HG02970 (cell line): Measurements from ENCODE around the gene ADGRG2.

Source experiments
- ATAC-seq: cut with Tn5 transposase; IDR thresholded peaks from one replicate; pipeline ENCODE4 v1.9.1; 2021; ENCODE audit warnings: mild to moderate bottlenecking, moderate library complexity, moderate number of reproducible peaks; ENCODE audit not compliant: unreplicated experiment, low FRiP score

ADGRG2 gene, protein sequence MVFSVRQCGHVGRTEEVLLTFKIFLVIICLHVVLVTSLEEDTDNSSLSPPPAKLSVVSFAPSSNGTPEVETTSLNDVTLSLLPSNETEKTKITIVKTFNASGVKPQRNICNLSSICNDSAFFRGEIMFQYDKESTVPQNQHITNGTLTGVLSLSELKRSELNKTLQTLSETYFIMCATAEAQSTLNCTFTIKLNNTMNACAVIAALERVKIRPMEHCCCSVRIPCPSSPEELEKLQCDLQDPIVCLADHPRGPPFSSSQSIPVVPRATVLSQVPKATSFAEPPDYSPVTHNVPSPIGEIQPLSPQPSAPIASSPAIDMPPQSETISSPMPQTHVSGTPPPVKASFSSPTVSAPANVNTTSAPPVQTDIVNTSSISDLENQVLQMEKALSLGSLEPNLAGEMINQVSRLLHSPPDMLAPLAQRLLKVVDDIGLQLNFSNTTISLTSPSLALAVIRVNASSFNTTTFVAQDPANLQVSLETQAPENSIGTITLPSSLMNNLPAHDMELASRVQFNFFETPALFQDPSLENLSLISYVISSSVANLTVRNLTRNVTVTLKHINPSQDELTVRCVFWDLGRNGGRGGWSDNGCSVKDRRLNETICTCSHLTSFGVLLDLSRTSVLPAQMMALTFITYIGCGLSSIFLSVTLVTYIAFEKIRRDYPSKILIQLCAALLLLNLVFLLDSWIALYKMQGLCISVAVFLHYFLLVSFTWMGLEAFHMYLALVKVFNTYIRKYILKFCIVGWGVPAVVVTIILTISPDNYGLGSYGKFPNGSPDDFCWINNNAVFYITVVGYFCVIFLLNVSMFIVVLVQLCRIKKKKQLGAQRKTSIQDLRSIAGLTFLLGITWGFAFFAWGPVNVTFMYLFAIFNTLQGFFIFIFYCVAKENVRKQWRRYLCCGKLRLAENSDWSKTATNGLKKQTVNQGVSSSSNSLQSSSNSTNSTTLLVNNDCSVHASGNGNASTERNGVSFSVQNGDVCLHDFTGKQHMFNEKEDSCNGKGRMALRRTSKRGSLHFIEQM

DNA sequence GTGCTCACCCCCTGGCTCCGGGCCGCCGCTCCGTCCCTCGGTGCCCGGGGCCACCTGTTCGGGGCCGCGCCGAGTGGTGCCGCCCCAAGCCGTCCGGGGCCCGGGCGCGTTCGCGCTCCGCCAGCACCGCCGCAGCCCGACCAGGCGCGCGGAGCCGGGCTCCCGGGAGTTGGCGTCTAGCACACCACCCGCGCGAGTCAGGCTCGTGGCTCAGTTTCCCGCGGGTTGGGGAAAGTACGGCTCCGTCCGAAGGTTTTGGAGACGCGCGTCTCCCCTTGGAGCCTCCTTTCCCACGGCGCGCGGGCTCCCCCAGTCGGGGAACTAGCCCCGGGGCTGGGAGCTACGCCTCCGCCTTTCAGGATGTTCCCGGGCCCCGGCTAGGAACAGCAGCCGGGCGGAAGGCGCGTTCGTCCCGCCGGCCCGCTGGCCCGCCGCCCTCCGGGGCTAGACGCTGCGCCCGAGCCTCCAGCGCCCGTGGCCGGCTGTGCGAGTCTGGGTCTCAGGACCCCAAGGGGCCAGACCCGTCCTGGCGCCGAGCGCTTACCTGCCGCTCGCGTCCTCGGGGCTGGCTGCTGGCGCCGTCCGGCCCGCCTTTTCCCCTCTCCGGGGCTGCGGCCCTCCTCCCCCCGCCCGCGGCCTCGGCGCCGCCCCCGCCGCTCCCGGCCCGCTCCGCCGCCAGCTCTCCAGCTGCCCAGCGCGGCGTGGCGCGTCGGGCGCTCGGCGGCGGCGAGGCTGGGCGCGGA is at the start of gene ADGRG2:
TSS of gene ADGRG2 (minus strand) at position 571 of the 743 bp plus-strand sequence. CDS start 53,634 bp downstream, outside the sequence.
- no peak for ATAC-seq

DNA sequence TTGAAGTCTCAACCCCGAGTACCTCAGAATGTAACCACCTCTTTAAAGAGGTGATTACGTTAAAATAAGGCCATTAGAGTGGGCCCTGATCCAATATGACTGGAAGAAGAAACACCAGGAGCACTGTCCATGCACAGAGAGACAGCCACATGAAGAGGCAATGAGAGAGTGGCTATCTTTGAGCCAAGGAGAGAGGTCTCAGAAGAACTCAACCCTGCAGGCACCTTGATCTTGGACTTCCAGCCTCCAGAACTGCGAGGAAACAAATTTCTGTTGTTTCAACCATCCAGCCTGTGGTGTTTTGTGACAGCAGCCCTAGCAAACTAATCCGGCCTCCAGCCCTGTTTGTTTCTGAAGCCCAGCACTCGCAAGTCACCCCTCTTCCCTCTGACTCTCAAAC is 46.3 kb upstream of the ADGRG2 start:
- ATAC-seq, result no peak

DNA sequence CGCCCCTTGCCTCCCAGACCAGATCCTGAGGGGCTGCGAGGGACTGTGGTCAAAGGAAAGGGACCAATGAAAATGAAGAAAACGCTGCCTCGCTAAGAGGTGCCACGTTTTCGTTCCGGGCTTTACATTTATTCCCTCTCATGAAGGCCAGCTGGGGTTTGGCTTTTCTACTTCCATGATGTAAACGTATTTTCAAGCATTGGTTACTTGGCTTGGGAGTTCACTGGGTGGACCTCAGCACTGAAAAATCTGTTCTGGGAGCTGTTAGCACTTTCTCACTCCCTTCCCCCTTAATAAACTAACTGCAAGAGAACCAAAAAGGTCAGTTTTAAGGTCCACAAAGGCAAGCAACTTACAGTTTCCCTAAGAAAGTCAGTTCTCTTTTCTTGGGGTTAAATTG is 40.6 kb upstream of the ADGRG2 start:
- no peak for ATAC-seq

DNA sequence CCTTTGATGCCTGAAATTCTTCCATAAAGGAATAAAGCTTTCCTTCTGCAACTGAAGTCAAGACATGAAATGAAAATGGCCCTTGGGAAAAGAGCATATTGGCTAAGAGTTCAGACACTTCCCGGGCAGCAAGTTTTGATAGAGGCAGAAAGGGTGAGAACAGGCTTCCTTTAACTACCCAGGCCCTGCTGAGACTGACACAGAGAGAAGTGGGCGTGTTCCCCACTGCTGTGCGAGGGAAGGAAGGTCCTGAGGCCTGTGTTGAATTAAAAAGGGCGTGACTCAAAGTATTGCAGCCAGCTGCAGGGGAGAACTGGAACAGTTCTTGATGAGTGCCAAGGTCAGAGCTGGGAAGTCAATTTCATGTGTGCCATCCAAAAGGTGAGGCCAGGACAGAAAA is 33.9 kb upstream of the ADGRG2 start:
- ATAC-seq, result no peak

DNA sequence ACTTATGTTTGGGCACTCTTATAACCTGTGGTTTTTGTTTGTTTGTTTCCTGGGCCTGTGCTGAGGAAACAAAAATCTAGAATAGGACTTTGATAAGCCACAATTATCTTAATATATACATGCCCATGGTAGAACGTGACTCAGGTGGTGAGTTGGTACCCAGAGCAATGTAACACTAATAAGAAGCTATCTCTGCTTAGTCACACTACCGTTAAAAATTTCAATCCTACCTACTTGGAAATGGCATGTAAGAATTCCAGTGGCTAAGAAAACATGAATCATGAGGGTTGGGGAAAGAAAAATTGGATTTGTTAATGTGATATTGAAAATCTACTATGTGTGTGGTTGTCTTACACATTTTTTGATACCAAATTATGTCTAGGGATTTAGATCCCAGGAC is 30.5 kb upstream of the ADGRG2 start:
- ATAC-seq, result no peak

DNA sequence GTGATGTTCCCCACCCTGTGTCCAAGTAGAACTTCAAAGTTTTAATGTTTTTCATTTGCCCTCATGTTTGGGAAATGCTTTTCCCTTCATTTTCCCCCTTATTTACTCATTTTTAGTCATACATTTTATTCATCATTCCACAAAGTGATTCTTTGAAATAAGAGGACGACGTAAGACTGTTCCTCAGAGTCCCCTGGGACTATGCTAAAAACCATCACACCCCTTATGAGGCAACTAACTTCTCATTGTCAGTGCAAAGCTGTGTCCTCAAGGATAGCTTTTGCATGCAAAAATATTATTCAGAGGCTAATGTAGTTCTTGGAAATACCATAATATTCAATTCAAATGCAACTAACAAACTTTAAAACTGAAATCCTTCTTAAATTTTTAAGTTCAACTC is 14.8 kb upstream of the ADGRG2 start:
- no peak for ATAC-seq

DNA sequence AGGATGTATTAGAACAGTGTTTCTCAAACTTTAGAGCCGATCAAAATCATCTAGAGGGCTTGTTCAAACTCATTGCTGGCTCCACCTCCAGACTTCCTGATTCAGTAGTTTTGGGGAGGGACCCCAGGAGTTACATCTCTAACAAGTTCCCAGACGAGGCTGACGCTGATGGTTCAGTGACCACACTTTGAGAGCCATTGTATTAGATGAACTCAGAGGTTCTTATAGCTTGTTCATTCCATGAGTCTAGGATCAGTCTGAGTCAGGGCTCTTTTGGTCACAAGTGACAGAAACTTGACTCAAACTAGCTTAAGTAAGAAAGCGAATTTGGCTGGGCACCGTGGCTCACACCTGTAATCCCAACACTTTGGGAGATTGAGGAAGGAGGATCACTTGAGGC is 11.5 kb upstream of the ADGRG2 start:
- no peak for ATAC-seq

DNA sequence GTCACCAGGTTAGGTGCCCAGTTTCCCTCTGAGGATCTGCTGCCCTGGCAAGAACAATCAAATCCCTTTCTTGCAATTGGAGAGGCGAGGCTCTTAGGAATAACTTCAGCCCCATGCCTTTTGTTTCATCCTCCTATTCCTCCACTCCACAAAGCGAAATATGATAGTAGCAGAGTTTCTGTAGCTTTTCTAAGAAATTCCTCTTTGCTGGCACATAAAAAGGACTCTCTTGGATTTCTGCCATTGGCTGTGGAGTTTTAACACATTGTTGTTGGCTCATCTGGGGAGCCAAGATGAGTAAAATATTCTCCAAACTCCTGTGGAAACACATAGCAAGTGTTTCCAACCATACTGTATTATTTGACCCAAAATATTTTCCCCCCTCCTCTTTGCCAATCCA is 11.0 kb upstream of the ADGRG2 start:
- no peak for ATAC-seq

DNA sequence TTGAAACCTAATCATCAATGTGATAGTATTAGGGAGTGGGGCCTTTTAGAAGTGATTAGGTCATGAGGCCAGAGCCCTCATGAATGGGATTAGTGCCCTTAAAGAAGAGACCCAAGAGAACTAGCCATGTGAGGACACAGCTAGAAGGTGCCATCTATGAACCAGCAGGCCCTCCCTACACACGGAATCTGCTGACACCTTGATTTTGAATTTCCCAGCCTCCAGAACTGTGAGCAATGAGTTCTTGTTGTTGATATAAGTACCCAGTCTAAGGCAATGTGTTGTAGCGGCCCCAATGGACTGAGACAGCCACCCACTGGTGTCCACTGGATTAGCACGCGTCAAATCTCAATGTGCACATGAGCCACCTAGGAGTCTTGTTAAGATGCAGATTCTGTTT is 8.4 kb upstream of the ADGRG2 start:
- ATAC-seq, result no peak

DNA sequence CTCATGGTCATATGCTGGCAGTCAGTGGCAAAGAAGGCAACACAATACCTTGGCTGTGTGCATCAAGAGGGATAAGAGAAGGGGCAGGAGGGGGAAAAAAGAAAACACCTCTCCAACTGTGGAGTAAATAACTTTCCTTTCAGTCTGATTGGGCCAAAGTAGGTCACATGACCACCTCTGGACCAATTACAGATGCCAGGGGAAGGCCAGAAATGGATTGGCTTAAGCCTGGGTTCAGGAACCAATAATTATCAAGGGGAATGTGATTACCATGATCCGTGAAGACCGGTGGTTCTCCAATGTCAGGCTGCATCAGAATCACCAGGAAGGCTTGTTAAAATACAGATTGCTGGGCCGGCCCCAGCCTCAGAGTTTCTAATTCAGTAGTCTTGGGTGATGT is 7.4 kb upstream of the ADGRG2 start:
- ATAC-seq, result no peak

DNA sequence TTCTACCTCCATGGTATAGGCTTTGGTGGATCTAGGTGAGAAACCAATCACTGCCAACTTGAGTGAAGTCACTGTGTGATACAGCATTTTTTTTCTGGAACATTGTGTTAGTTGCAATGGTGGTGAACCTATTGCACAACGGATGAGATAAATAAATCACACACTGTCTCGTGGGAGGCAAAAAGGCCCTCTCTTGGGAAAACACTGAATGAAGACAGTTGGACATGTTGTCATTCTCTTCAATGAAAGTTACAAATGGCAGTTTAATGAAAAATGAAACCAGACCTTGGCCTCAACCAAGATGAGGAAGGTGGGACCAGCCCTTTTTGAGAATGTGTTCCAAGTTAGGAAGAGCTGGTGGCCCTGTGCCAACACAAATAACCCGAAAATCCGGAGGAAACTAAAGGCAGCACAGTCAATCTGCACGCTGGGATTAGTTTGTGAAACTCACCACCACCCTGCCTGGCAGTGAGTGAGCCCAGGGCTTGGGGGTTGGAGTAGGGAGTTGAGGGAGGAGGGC is 5.4 kb upstream of the ADGRG2 start:
- no peak for ATAC-seq

DNA sequence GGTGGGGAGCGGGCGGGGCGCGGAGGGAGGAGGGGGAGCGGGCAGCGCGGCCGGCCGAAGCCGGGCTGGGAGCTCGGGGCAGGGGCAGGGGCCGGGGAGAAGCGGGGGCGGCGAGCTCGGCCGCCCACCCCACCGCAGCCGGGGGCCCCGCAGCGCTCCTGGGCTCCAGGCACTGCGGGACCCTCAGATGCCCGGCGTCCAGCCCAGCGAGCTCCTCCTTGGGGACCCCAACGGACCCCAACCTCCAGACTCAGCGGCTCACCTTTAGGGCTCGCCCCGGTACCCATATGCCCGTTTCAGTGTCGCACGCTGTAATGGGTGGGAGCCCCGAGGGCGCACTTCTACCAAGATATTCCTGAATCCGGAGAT is 357 bp upstream of the ADGRG2 start:
- ATAC-seq, result no peak

DNA sequence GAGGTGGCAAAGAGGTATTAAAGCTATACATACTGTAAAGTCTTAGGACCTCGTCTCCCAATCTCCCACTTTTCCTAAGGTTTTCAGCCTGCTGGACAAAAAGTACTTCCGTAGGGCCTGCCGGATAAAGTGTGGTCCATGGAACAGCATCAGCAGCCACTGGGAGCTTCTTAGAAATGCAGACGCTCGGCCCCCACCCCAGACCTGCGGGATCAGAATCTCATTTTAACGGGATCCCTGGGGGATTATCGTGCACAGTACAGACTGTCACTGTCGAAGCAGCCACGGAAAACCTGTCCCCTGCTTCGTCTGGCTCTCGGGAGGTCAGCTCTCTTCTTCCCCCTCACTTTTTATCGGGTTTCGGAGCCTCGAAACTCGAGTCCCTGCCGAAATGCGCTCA is 802 bp downstream of the ADGRG2 start:
- ATAC-seq, result no peak

DNA sequence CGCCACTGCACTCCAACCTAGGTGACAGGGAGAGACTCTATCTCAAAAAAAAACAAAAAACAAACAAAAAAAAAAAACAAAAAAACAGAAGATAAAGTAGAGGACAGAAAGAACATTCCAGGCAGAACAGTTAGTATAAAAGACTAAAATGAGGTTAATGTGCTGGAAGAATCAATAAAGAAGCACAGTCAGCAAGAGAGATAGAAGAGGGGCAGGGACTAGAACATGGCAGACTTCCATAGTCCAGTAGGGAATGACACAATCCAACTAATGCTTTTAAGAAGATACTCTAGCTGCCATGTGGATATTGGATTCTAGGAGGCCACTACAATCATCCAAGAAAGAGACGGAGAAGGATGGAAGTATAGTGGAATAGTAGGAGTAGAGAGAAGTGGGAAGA is 11.6 kb downstream of the ADGRG2 start:
- no peak for ATAC-seq

DNA sequence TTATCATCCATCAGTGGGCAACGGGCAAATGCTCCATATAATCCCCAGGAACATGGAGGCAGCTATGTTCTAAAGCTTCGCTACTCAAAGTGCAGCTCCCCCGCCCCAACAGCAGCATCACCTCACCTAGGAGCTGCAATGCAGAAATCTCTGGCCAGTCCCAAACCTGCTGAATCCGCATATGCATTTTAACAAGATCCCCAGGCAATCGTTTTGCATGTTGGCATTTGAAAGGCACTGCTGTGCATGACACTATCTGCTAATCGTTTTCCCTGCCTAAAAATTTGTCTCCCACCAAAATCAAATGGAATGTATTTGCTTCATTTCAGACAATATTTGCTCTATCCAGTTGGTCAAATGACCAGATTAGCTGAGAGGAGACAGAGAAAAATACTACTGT is 15.2 kb downstream of the ADGRG2 start:
- ATAC-seq, result no peak

DNA sequence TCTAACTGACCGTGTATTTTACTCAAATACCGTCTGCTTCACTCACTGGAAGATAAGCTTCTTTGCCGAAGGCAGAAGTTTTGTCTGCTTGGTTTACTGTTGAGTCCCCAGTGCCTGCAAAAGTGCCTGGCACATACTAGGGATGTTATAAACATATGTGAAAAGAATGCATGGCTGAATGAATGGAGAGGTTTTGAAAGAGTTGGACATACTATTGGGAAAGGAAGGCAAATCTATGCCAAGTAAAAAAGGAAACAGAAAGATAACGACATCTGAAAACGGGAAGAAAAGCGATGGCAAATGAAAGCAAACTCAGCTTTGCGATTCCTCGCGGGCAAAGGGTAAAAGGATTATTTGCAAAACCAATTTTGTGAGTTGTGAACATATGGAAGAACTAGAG is 21.7 kb downstream of the ADGRG2 start:
- ATAC-seq, result no peak

DNA sequence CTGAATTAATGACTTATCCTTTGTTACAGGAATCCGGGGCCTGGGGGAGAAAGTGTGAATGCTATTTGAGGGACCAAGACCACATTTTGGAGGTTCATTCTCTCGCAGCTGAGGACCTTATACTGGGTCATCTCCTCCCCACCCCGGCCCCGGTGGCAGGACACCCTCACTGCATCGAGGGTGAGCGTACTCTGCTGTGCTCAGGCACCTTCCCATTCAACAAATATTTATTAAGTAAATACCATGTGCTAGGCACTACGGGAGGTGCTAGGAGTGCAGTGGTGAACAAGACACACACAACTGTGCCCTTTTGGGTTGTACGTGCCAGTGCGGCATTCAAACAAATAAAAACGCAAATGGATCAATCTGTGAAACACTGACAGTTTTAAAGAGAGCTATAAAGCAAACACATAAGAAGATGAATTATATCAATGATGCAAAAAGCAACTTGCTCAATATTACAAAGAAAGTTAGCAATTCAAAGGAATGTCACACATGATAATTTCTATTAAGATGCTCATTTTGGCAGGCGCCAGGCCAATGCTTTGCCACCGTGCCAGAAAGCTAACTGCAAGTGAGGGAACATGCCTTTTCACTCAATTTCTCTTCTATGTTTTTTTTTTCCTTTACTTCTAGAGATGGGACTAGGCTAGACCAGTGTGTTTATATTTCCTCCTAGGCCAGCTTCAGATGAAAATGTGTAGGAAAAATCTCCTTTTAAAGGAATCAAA is 24.6 kb downstream of the ADGRG2 start:
- no peak for ATAC-seq

DNA sequence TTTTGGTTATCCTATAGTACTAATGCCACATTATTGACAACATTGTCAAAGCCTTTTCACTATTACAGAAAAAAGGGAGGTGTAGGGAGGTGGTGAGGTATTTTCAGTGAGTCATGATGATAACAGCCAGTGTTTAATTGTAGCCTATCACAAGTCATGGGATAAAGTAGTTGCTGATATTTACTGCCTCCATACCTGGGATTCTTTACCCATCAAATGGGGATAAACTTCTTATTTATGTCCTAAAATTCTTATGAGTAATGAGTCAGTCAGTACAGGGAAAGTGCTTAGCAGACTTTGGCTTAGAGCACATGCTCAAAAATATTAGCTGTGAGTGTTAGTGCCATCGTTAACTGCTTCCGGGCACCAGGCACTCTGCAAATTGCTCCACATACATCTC is 25.7 kb downstream of the ADGRG2 start:
- no peak for ATAC-seq

DNA sequence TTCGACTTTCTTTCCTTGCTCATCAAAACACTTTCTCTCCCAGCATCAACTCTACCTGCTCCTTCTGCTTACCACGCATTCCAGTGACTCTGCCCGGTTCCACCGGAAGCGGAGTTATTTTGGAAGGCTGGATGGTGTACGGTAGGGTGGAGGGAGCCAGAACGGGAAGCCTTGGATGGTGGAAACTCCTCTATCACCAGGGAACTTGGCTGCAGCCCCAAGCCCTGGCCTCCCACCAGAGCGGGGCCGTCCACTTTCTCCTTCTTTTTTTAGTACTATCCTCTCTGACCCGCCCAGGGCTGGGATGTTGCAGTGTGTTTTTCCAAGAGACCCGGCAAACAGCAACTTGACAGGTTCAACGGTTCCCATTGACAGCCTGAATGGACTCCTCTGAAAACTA is 27.6 kb downstream of the ADGRG2 start:
- ATAC-seq, result no peak

DNA sequence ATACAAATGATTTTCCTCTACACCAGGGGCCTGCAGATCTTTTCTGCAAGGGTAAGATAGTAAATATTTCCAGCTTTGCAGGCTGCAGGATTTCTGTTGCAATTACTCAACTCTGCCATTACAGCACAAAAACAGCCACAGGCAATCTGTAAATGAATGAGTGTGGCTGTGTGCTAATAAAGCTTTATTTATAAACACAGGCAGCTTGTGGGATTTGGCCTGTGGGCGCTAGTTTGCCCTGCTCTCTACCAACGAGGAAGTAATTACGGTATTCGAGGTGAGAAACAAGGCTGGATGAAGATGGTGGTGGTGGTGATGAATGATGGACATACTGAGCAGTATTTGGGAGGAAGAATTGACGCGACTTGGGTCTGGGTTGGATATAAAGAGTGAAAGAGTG is 30.7 kb downstream of the ADGRG2 start:
- ATAC-seq, result no peak
